Thyroid gland (tissue), 4 donors: ENCODE data around the gene WASHC2A.

ENCODE experiments used
- POLR2A ChIP-seq, 2 donors: fragments of 450-650 bp; IDR thresholded peaks; one replicate each; pipeline ENCODE4 v1.6.1; 2017; ENCODE audit warnings: antibody characterized with exemption in 2 of 2, mild to moderate bottlenecking in 2 of 2, moderate library complexity in 1 of 2
- TF ChIP-seq, protein P1 (sequence below), 6 experiments: fragments of 200-600 bp in 3 of 6; fragments of 450-650 bp in 3 of 6; sonication (generic) in 3 of 6; IDR thresholded peaks; one replicate each; pipeline ENCODE4 v1.5.1; 2016 to 2019; ENCODE audit warnings: antibody characterized with exemption in 6 of 6, mild to moderate bottlenecking in 2 of 6, inconsistent platforms in 1 of 6, moderate library complexity in 1 of 6

DNA sequence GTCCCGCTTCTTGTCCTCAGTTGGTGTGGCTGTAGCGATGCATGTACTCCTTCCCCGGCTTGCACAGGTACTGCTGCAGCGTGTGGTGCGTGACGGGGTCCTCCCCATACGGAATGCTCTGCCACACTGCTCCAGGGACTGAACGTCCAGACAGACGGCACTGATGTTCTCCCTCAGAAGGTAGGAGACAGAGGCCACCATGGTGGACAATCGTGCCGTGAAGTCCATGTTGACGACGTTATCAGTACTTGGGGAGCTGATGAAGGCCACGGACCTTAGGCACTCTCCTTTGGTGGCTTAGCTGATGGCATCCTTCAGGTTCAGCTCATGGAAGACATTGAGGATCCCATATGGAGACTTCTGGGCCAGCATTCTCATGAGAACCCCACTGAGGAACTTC, 42.1 kb upstream of the WASHC2A start:
- TF ChIP-seq POLR2A (IDR thresholded peaks at IDR 0.05), result no peak
- TF ChIP-seq, protein P1, sequence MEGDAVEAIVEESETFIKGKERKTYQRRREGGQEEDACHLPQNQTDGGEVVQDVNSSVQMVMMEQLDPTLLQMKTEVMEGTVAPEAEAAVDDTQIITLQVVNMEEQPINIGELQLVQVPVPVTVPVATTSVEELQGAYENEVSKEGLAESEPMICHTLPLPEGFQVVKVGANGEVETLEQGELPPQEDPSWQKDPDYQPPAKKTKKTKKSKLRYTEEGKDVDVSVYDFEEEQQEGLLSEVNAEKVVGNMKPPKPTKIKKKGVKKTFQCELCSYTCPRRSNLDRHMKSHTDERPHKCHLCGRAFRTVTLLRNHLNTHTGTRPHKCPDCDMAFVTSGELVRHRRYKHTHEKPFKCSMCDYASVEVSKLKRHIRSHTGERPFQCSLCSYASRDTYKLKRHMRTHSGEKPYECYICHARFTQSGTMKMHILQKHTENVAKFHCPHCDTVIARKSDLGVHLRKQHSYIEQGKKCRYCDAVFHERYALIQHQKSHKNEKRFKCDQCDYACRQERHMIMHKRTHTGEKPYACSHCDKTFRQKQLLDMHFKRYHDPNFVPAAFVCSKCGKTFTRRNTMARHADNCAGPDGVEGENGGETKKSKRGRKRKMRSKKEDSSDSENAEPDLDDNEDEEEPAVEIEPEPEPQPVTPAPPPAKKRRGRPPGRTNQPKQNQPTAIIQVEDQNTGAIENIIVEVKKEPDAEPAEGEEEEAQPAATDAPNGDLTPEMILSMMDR (IDR thresholded peaks at IDR 0.05), result no peak
